K562 (cell line): Measurements from ENCODE around the gene PRUNE1. TPM values are rescaled to one million over a fixed set of nuclear protein-coding genes. Genes with fewer than 3 reads are reported as not detected.

Experiments used
- BHLHE40 ChIP-seq: IDR thresholded peaks from 2 replicates; pipeline ENCODE4 v1.6.1; 2011; ENCODE audit warnings: low read length, improper control_type of control experiment
- CBFA2T2 ChIP-seq: fragments of 450-650 bp; conservative IDR thresholded peaks from 2 replicates; pipeline ENCODE4 v1.6.1; 2017; ENCODE audit warnings: mild to moderate bottlenecking
- CCAR2 ChIP-seq: fragments of 200-400 bp; formaldehyde crosslinking; IDR thresholded peaks from 2 replicates; pipeline ENCODE4 v1.6.1; 2017; ENCODE audit warnings: mild to moderate bottlenecking, low read depth, low read length
- EP400 ChIP-seq: fragments of 450-650 bp; IDR thresholded peaks from 2 replicates; pipeline ENCODE4 v1.6.1; 2017; ENCODE audit warnings: antibody characterized with exemption, mild to moderate bottlenecking, moderate library complexity
- FOS ChIP-seq: IDR thresholded peaks from 3 replicates; pipeline ENCODE4 v1.6.1; 2011; ENCODE audit not compliant: insufficient read length; ENCODE audit errors: extremely low read depth
- FOXJ2 ChIP-seq: fragments of 200-800 bp; sonication (Bioruptor generic); IDR thresholded peaks from 2 replicates; pipeline ENCODE4 v1.6.1; 2016; ENCODE audit warnings: missing genetic modification characterization, missing compliant biosample characterization
- KLF16 ChIP-seq: IDR thresholded peaks from 2 replicates; pipeline ENCODE4 v1.6.1; 2016; ENCODE audit warnings: antibody characterized with exemption
- MAZ ChIP-seq, 2 experiments: fragments of 450-650 bp in 1 of 2; sonication (generic) in 1 of 2; formaldehyde crosslinking; IDR thresholded peaks in 1 of 2; conservative IDR thresholded peaks in 1 of 2; 2 replicates each; pipeline versions ENCODE4 v1.4.0 to v1.5.0; 2020; ENCODE audit warnings: mild to moderate bottlenecking in 1 of 2, missing genetic modification reagents in 1 of 2
- NFYB ChIP-seq: IDR thresholded peaks from 2 replicates; pipeline ENCODE4 v1.6.1; 2011; ENCODE audit warnings: mild to moderate bottlenecking, moderate library complexity; ENCODE audit not compliant: insufficient read length; ENCODE audit errors: extremely low read depth
- NR2C2 ChIP-seq, 2 experiments: fragments of 200-800 bp in 1 of 2; sonication (Bioruptor generic) in 1 of 2; sonication (generic) in 1 of 2; formaldehyde crosslinking in 1 of 2; IDR thresholded peaks; 2 replicates each; pipeline versions ENCODE4 v1.6.1 to v1.8.0; 2016 to 2022; ENCODE audit warnings: mild to moderate bottlenecking in 1 of 2, missing compliant biosample characterization in 1 of 2, missing genetic modification characterization in 1 of 2, missing genetic modification reagents in 1 of 2
- PHF20 ChIP-seq: fragments of 450-650 bp; IDR thresholded peaks from 2 replicates; pipeline ENCODE4 v1.6.1; 2018; ENCODE audit not compliant: partially characterized antibody
- RBM25 ChIP-seq: fragments of 200-400 bp; formaldehyde crosslinking; IDR thresholded peaks from 2 replicates; pipeline ENCODE4 v1.6.1; 2018; ENCODE audit warnings: low read length, low read depth, moderate library complexity; ENCODE audit not compliant: severe bottlenecking
- SAFB2 ChIP-seq: fragments of 200-400 bp; formaldehyde crosslinking; IDR thresholded peaks from 2 replicates; pipeline ENCODE4 v1.6.1; 2018; ENCODE audit warnings: borderline replicate concordance, low read length, low read depth, moderate library complexity; ENCODE audit not compliant: severe bottlenecking
- SMC3 ChIP-seq: conservative IDR thresholded peaks from 2 replicates; pipeline ENCODE4 v1.6.1; 2011; ENCODE audit warnings: low read depth, low read length, improper control_type of control experiment; ENCODE audit not compliant: insufficient read depth
- TCF7 ChIP-seq: sonication (generic); IDR thresholded peaks from 2 replicates; pipeline ENCODE4 v1.6.1; 2016; ENCODE audit warnings: antibody characterized with exemption, borderline replicate concordance
- U2AF2 ChIP-seq: fragments of 200-400 bp; formaldehyde crosslinking; optimal IDR thresholded peaks from 2 replicates; pipeline ENCODE3; 2017; ENCODE audit warnings: low read depth, mild to moderate bottlenecking, low read length
- YBX1 ChIP-seq: fragments of 450-650 bp; IDR thresholded peaks from 2 replicates; pipeline ENCODE4 v1.7.1; 2016; ENCODE audit warnings: mild to moderate bottlenecking
- ZFP30 ChIP-seq: fragments of 250-450 bp; sonication (Bioruptor Pico); IDR thresholded peaks from 2 replicates; pipeline ENCODE4 v1.8.0; 2022; ENCODE audit warnings: moderate library complexity, mild to moderate bottlenecking, inconsistent platforms, borderline replicate concordance
- ZKSCAN1 ChIP-seq: fragments of 150-350 bp; IDR thresholded peaks from 2 replicates; pipeline ENCODE4 v1.6.1; 2016; ENCODE audit warnings: low read depth, low read length
- ZKSCAN3 ChIP-seq: fragments of 250-450 bp; sonication (Bioruptor Pico); IDR thresholded peaks from 2 replicates; pipeline ENCODE4 v1.4.0; 2020
- ZNF282 ChIP-seq: sonication (generic); formaldehyde crosslinking; IDR thresholded peaks from 2 replicates; pipeline ENCODE4 v1.8.1; 2023; ENCODE audit warnings: missing genetic modification reagents
- polyA plus RNA-seq, 8 experiments: library from polyadenylated mRNA; depleted of rRNA in 4 of 8; stranded (reverse) in 5 of 8; unstranded in 3 of 8; fragments of >200 nt; fragmentation: Nextera tagmentation in 2 of 8; fragmentation: Illumina TruSeq in 1 of 8; extraction: Ambion mirVana in 2 of 8; extraction: Trizol in 1 of 8; gene quantifications; 2 replicates each; pipeline versions ENCODE4 v1.2.1 to v1.2.3, GENCODE V29; 2011 to 2014; ENCODE audit warnings: inconsistent platforms in 1 of 8, missing spikeins in 1 of 8
- total RNA-seq, 7 experiments: library from RNA; depleted of rRNA in 6 of 7; stranded (reverse); fragments of >200 nt in 6 of 7; fragmentation: Illumina TruSeq in 2 of 7; extraction: Trizol in 2 of 7; gene quantifications; 2 replicates each; pipeline versions ENCODE4 v1.2.1 to v1.2.3, GENCODE V29; 2011 to 2021; ENCODE audit warnings: low replicate concordance in 1 of 7
- TF ChIP-seq, protein P1 (sequence below), 2 experiments: IDR thresholded peaks in 1 of 2; conservative IDR thresholded peaks in 1 of 2; 2 replicates each; pipeline ENCODE4 v1.6.1; 2016; ENCODE audit warnings: low read depth in 2 of 2, mild to moderate bottlenecking in 1 of 2, missing compliant biosample characterization in 1 of 2, missing genetic modification characterization in 1 of 2, moderate library complexity in 1 of 2
- TF ChIP-seq, protein P2 (sequence below): fragments of 250-450 bp; sonication (Bioruptor Pico); IDR thresholded peaks from 2 replicates; pipeline ENCODE4 v1.5.0; 2021; ENCODE audit warnings: mild to moderate bottlenecking, borderline replicate concordance
- TF ChIP-seq, protein P3 (sequence below): fragments of 250-450 bp; sonication (Bioruptor Pico); IDR thresholded peaks from 2 replicates; pipeline ENCODE4 v1.5.1; 2021; ENCODE audit warnings: mild to moderate bottlenecking

The PRUNE1 gene
- total and polyA plus RNA-seq, 9 of the 15 experiments (the other 6 are each of a cell fraction or from before 2014, with no cell fraction given), result 16.7 to 48.3 (median 26.2) TPM

DNA sequence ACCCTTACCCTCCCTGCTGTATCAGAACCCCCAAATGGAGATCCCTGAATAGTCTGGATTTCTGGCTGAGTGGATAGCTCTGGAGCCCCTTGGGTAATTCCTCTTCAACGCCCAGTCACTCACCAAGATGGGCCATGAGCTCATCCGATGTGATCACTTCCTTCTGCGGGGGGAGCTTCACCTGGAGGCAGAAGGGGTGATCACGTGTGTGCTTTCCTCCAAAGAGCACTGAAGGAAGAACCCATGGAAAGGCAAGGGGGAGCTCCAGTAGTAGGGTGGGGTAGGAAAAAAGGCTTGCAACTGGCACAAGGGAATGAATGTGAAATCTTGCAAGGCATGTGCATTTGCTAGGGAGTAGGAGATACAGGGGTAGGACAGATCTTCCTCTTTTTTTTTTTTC is 6.6 kb upstream of the PRUNE1 start (continued):
- TF ChIP-seq, protein P1, sequence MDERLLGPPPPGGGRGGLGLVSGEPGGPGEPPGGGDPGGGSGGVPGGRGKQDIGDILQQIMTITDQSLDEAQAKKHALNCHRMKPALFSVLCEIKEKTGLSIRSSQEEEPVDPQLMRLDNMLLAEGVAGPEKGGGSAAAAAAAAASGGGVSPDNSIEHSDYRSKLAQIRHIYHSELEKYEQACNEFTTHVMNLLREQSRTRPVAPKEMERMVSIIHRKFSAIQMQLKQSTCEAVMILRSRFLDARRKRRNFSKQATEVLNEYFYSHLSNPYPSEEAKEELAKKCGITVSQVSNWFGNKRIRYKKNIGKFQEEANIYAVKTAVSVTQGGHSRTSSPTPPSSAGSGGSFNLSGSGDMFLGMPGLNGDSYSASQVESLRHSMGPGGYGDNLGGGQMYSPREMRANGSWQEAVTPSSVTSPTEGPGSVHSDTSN (CRISPR knock-in tag; IDR thresholded peaks at IDR 0.05; ENCODE audit: low read depth), result no peak
- TF ChIP-seq, protein P1 (tag; conservative IDR thresholded peaks at IDR 0.05; ENCODE audit: low read depth), result 0 out of 2 replicates have a peak, but pooled peaks have one; percentile 5
- TF ChIP-seq CCAR2 (no peak), BHLHE40 (peak; percentile 74), SAFB2 (no peak), PHF20 (no peak), CBFA2T2 (peak; percentile 37; the same call in 1 of the 2 replicates), FOXJ2 (tag) (no peak), ZKSCAN3 (CRISPR knock-in tag) (no peak), SMC3 (no peak), ZFP30 (CRISPR knock-in tag) (no peak), RBM25 (no peak), YBX1 (no peak), TCF7 (no peak), NFYB (no peak), ZNF282 (CRISPR knock-in tag) (no peak), KLF16 (no peak), MAZ (CRISPR knock-in tag; conservative IDR thresholded peaks at IDR 0.05 in 1 of 2, IDR thresholded peaks at IDR 0.05 in 1 of 2) (no peak), U2AF2 (no peak), ZKSCAN1 (no peak), FOS (no peak), NR2C2 (CRISPR knock-in tag; IDR thresholded peaks at IDR 0.05) (no peak), NR2C2 (tag; IDR thresholded peaks at IDR 0.05) (no peak), EP400 (peak; percentile 39)
- TF ChIP-seq, protein P2, sequence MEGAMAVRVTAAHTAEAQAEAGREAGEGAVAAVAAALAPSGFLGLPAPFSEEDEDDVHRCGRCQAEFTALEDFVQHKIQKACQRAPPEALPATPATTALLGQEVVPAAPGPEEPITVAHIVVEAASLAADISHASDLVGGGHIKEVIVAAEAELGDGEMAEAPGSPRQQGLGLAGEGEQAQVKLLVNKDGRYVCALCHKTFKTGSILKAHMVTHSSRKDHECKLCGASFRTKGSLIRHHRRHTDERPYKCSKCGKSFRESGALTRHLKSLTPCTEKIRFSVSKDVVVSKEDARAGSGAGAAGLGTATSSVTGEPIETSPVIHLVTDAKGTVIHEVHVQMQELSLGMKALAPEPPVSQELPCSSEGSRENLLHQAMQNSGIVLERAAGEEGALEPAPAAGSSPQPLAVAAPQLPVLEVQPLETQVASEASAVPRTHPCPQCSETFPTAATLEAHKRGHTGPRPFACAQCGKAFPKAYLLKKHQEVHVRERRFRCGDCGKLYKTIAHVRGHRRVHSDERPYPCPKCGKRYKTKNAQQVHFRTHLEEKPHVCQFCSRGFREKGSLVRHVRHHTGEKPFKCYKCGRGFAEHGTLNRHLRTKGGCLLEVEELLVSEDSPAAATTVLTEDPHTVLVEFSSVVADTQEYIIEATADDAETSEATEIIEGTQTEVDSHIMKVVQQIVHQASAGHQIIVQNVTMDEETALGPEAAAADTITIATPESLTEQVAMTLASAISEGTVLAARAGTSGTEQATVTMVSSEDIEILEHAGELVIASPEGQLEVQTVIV (CRISPR knock-in tag), result no peak
- TF ChIP-seq, protein P3, sequence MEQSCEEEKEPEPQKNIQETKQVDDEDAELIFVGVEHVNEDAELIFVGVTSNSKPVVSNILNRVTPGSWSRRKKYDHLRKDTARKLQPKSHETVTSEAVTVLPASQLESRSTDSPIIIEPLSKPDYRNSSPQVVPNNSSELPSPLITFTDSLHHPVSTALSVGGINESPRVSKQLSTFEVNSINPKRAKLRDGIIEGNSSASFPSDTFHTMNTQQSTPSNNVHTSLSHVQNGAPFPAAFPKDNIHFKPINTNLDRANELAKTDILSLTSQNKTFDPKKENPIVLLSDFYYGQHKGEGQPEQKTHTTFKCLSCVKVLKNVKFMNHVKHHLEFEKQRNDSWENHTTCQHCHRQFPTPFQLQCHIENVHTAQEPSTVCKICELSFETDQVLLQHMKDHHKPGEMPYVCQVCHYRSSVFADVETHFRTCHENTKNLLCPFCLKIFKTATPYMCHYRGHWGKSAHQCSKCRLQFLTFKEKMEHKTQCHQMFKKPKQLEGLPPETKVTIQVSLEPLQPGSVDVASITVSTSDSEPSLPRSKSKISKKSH, result no peak
